DMS53 treated with DMSO at 0.1 percent for 48 hours (cell line): ENCODE results near the gene TIMP2.
A peak's percentile ranks its signal among the peaks of the same experiment; 100 is the strongest.
"Not testable (repeated sequence)": the region's sequence is repeated elsewhere in the genome, so short reads cannot be mapped to it uniquely, and the experiment has no call there.

Experiments
- DNase-seq: peaks from one replicate; lab custom pipeline; 2025; ENCODE audit not compliant: unreplicated experiment; lab: John Stamatoyannopoulos, UW

The TIMP2 gene

GRCh38 chr17:78890498-78890897, 34.7 kb downstream of the TIMP2 start:
- no peak for DNase-seq

DNA sequence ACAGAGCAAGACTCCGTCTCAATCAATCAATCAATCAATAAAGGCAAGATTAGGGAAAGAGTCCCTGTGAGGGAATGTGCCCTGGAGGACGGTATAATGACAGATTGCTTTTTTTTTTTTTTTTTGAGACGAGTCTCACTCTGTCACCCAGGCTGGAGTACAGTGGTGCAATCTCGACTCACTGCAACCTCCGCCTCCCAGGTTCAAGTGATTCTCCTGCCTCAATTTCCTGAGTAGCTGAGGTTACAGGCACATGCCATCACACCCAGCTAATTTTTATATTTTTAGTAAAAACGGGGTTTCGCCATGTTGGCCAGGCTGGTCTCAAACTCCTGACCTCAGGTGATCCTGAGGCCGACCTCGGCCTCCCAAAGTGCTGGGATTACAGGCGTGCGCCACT, 35.1 kb downstream of the TIMP2 start:
- not testable (repeated sequence) for DNase-seq

DNA sequence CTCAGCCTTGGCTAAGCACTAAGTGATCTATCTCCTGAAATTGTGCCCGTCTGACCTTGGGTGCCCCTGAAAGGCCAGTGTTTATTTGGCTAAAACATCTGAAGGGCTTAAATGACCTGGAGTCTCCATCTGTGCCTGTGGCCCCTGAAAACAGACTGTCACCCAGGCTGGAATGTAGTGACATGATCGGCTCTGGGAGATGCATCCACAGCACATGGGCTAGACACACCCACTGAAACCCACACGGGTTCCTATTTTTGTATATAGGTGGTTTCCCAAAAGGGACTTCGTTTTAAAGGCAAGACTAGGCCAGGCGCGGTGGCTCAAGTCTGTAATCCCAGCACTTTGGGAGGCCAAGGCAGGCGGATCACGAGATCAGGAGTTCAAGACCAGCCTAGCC, 35.7 kb downstream of the TIMP2 start:
- no peak for DNase-seq

DNA sequence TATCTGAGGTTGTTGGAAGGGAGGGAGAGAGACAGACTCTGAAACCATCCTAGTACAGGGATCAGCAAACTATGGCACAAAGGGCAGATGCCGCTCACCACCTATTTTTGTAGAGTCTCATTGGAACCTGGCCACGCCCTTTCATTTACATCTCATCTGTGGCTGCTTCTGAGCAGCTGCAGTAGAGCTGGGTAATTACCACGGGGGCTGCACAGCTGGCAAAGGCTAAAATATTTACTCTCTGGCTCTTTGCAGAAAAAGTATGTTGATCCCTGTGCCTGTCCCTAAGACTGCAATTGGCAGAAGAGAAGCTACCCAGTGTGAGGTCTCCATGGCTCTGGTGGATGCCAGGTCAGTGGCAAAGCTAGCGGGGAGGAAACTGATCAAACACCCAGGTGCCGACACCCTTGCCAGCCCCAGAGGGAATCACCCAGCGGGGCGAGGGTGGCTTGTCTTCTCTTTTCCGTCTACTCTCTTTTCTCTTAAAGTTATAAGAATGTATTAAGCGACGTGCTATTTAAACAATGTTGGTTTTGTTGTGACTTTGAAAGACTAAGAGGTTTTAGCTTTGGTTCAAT, 36.2 kb downstream of the TIMP2 start:
- DNase-seq = no peak

DNA sequence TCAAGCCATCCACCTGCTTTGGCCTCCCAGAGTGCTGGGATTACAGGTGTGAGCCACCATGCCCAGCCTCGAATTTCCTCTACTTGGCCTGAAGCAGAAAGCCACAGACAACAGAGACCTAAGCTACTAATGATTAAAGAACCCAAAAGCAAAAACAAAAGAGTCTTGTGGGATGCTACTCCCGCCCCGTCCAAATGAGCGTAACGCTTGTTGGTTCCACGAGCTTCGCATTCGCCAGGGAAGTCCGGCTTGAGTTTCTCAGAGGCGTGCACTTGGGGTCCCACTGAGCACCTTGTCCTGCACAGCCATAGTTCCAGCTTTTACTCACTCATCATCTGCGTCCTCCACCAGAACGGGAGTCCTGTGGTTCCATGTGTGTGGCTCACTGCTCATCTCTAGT, 38.2 kb downstream of the TIMP2 start:
- no peak for DNase-seq

DNA sequence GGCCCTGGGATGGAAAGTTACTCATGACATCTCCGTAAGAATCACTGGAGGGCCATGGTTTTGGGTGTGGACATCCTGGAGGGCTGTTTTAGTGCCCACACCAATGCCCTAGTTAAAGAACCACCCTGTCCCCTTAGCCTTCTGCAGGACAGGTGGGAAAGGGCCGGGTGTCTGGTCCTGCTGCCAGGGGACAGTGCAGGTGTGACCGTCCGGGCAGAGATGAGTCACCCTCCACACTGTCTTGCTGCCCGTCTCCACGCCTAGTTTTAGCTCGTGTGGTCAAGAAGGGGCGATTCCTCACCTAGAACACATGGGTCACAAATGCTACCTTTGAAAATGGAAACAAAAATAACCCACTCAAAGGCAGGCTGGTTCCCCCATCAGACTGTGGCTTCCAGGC, 39.2 kb downstream of the TIMP2 start:
- DNase-seq = no peak

DNA sequence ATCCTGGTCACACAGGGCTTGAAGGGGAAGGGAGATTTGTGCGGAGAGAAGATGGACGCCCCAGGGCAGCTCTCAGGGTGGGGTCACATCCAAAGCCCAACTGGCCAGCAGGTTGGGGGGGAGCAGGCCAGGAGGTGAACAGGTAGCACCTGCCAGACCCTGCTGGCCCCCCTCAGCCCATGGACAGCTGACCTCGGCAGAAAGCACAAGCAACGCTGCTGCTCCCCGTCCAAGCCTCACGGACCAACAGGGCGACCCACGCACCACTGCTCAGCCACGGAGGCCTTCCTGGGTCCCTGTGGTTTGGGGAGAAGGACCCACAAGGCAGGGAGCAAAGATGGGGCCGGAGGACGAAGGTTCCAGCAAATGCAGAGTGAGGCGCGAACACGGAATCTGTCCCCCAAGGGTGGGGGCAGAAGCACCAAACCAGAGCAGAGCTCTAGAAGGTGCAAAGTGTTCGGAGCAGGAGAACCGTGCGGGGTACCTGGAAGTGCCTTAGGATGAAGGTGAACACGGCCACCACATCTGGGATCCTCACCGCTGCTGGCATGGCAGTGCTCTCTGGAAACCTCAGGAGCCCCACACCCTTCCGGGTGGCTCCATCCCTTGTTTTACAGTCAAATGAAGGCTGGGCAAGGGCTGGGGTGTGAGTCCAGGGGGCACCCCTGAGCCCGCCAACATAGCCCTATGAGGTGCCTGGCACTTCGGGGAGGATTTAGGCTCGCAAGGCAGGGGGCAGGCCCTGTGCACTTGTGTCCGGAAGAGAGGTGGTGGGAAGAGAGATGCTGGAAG, 40.1 kb downstream of the TIMP2 start:
- DNase-seq = no peak

GRCh38 chr17:78884148-78884825, 40.9 kb downstream of the TIMP2 start:
- DNase-seq = no peak

DNA sequence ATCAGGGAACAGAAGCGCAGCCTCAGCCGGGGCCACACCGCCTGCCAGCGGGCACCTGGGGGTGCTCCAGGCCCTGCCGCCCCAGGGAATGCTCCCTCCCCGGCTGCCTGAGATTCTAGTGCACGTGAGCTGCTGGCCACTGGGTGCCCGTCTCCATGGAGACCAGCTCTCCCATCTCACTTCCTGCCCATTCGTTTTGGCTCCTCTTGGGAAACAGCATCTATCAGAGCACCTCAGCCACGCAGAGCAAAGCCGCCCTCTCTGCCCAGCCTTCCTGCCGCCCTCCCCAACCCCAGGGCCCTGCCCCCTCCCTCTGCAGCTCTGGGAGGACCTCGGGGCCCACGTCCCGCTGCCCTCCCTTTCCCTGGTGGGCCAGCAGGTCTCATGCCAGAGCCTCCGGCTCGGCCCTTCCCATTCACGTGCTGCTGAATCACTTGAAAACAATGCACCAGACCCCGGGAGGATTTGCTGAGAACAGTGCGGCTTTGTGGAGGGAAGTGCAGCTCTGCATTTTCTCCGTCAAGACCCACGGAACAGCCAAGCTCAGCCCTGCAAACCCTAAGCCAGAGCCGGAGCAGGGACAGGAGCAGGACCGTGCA, 41.6 kb downstream of the TIMP2 start:
- DNase-seq = peak; percentile 22

- DNase-seq = no peak
Observed at GRCh38 chr17:78883089-78883532, 42.1 kb downstream of the TIMP2 start.

DNA sequence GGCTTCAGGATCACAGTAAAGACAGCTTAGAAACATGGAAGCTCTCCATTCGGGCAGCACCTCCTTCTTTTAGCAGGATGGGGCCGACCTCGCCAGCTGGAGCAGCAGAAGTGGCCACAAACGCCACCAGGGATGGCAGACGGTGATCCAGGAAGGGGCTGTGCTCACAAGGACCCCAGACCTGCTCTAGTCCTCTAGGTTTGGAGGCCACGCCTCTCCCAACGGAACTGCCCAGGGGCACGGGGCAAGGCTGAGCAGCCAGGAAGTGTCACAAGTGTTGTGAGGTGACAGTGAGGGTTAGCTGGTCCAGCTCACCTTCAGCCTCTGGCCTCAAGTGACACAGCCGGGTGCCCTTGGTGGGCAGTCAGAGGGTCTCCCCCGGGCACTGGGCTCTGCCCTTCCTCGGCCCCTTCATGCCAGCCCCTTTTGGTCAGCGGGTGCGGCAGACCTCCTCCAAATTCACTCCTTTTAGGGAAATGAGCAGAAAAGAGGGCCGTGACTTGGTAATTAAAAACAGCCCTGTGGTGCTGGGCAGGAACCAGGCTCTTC, 42.6 kb downstream of the TIMP2 start:
- DNase-seq = no peak

- DNase-seq = no peak
Observed at GRCh38 chr17:78879635-78880186, 45.5 kb downstream of the TIMP2 start.

DNA sequence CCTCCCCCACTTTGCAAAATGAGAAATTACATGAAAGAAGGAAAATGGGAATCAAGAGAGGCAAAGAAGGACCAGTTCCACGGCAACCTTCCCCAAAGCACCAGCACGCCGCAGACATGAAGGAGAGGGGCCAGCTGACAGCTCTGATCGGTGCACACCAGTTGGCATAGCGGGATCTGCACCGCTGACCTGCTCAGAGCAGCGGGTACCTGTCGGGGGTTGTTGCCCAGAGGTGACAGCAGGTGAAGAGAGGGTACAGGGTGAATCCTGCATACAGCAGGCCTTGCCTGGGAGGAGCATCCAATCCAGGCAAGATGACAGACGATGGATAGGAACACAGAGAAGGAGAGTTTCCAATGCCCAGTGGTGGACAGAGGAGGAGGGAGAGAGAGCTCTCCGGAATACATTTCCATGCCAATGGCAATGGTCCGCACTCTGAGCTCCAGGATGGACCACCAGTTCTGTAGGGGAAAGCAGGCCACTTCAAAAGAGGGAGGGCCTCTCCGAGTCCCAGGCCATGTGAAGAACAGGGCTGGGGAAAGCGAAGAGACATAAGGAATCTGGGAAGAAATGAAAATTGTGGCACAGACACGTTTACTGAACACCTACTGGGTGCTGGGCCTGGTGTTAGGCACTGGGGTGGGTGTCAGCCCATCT, 46.2 kb downstream of the TIMP2 start:
- no peak for DNase-seq

DNA sequence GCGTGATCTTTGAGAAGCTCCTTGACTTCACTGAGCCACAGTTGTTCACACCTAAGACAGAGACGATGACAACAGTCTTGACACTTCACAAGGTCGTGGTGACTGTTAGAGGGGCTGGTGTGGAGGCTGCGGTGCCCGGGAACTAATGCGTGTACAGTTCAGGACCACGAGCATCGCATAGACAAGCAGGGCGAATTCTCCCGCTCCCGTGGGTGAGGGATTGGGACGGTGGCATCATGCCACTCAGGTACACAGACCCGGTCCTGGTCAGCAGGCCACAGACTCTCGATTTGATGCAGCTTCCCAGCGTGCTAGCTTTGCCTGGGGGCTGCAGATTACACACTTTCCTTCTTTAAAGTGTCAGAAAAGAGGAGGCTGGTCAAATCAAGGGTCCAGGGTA, 46.9 kb downstream of the TIMP2 start:
- DNase-seq = no peak

- not testable (repeated sequence) for DNase-seq
Observed at GRCh38 chr17:78876954-78877517, 48.2 kb downstream of the TIMP2 start.

GRCh38 chr17:78876094-78876597, 49.0 kb downstream of the TIMP2 start:
- no peak for DNase-seq

DNA sequence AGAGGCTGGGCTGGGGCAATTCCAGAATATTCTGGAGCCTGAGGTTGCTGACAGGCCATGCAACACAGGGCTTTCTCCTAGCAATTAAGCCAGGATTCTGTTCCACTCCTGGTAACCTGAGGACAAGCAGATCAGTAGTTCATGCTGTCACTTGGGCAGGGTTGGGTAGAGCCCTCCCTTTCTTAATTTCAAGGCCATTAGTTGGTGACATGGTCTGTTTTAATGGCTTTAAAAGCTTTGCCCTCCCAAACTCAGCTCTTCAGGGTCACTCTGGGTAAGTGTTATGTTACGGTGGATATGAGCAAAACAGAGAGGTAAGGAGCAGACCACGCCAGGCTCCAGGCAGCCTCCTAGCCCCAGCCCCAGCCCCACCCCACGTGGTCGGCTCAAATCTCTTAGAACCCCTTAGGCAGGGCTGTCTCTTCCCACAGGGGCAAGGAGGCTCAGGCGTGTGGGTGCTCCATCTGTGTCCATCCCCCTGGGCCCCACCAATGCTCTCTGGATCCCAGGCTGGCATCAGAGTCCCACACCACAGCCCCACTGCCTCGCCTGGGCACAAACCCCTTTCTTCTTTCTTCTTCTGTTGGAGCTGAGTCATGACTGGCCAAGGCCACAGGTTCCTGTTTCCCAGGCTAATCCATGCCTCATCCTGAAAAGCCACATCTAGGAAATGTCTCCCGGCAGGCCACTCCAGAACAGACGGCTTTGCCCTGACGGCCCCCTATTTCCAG, 49.7 kb downstream of the TIMP2 start:
- no peak for DNase-seq

GRCh38 chr17:78873519-78874340, 51.5 kb downstream of the TIMP2 start:
- DNase-seq = peak; percentile 90

DNA sequence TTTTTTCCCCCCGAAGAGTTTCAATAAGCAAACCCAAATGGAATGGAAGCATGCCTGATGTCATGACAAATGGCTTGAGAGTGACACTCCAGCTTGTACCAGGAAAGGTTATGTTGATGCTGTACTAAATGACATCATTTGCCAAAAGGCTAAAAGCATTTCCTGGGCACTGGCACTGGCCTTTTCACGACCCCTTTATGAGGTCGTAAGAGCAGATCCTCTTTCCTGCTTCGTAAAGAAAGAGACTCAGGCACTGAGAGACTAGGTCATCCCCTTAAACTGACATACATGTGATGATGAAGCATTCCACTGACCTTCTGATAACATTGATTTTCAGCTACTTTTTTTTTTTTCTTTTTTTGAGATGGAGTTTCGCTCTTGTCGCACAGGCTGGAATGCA, 52.7 kb downstream of the TIMP2 start:
- DNase-seq = no peak
